Stimulated activated CD4-positive, alpha-beta T cell treated with anti-CD3 and anti-CD28 coated beads, Interleukin-15, amount 100 ng/mL, for 48 hours (primary cell): ENCODE results near the gene RAB1B.

Experiments
- DNase-seq, 2 donors: peaks; one replicate each; pipeline ENCODE4 v3.0.0-alpha.2; 2020; ENCODE audit warnings: low read depth in 2 of 2

RAB1B gene

GRCh38 chr11:66322732-66323427 is 54.4 kb downstream of the RAB1B start:
- no peak for DNase-seq

GRCh38 chr11:66323684-66324083 is 55.2 kb downstream of the RAB1B start:
- no peak for DNase-seq

- no peak for DNase-seq
These were observed 56.2 kb downstream of the RAB1B start for GRCh38 chr11:66324664-66325063.

- DNase-seq = no peak
These were observed 56.8 kb downstream of the RAB1B start for GRCh38 chr11:66325263-66325671.

- no peak for DNase-seq
These were observed 58.0 kb downstream of the RAB1B start for GRCh38 chr11:66326261-66327111.
